VCaP (cell line): ENCODE results near the gene SORT1.
"Not testable (repeated sequence)": the region's sequence is repeated elsewhere in the genome, so short reads cannot be mapped to it uniquely, and the experiment has no call there.

Source experiments
- H3K27ac ChIP-seq: fragments of 450-650 bp; 2 replicates; pipeline ENCODE4 v1.5.1; 2017
- CTCF ChIP-seq: fragments of 450-650 bp; conservative IDR thresholded peaks from 2 replicates; pipeline ENCODE4 v1.5.1; 2017; ENCODE audit warnings: mild to moderate bottlenecking, moderate library complexity

SORT1 gene

GRCh38 chr1:109397581-109398342 is at the start of gene SORT1:
TSS of gene SORT1 (minus strand) at chr1:109397918. CDS start at chr1:109397892, 26 bp downstream.
- TF ChIP-seq CTCF, result no peak
- peak within 1 kb of the TSS; percentile 69 for H3K27ac ChIP-seq

- H3K27ac ChIP-seq, result not testable (repeated sequence)
Measured at GRCh38 chr1:109445949-109446695, 48.4 kb upstream of the SORT1 start.

- no peak overlapping the region for H3K27ac ChIP-seq
- no peak for TF ChIP-seq CTCF
Measured at GRCh38 chr1:109444346-109444745, 46.6 kb upstream of the SORT1 start.

GRCh38 chr1:109443476-109443875 is 45.8 kb upstream of the SORT1 start:
- H3K27ac ChIP-seq, result no peak overlapping the region
- TF ChIP-seq CTCF, result no peak

GRCh38 chr1:109441069-109441468 is 43.4 kb upstream of the SORT1 start:
- H3K27ac ChIP-seq, result no peak overlapping the region
- no peak for TF ChIP-seq CTCF

- no peak for TF ChIP-seq CTCF
- H3K27ac ChIP-seq, result no peak overlapping the region
Measured at GRCh38 chr1:109438798-109439297, 41.1 kb upstream of the SORT1 start.

DNA sequence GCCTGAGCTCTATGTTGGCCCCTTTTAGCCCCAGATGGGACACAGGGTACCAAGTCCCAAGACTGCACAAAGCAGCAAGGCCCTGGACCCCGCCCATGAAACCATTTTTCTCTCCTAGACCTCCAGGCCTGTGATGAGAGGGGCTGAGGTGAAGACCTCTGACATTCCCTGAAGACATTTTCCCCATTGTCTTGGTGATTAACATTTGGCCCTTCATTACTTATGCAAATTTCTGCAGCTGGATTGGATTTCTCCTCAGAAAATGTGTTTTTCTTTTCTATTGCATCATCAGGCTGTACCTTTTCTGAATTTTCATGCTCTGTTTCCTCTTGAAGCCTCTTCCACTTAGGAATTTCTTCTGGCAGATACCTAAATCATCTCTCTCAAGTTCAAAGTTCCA is 36.8 kb upstream of the SORT1 start:
- H3K27ac ChIP-seq, result no peak overlapping the region
- TF ChIP-seq CTCF, result no peak

DNA sequence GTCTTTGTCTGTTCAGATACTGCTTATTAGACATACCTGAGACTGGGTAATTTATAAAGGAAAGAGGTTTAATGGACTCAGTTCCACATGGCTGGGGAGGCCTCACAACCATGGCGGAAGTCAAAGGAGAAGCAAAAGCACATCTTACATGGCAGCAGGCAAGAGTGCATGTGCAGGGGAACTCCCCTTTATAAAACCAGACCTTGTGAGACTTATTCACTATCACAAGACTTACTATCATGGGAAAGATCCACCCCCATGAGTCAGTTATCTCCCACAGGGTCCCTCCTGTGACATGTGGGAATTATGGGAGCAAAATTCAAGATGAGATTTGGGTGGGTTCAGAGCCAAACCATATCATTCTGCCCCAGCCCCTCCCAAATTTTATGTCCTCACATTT is 35.6 kb upstream of the SORT1 start:
- TF ChIP-seq CTCF, result no peak
- no peak overlapping the region for H3K27ac ChIP-seq
